Ammon's horn (tissue), 1 donor: Measurements from ENCODE around the gene URAD.
"Not testable (repeated sequence)": the region's sequence is repeated elsewhere in the genome, so short reads cannot be mapped to it uniquely, and the experiment has no call there.

Experiments used
- DNase-seq: peaks from one replicate; pipeline ENCODE4 v3.0.0-alpha.2; 2016; ENCODE audit warnings: low spot score

URAD gene

GRCh38 chr13:27969866-27970229 is 18.6 kb downstream of the URAD start:
- DNase-seq: no peak

GRCh38 chr13:27969082-27969865 is 19.2 kb downstream of the URAD start, which contains the start of gene CDX2:
CDX2 (minus strand) TSS chr13:27969315; CDS start chr13:27969006, 309 bp downstream.
- no peak for DNase-seq

GRCh38 chr13:27968316-27969081 is 20.0 kb downstream of the URAD start:
- no peak for DNase-seq

- DNase-seq: no peak
Observed at GRCh38 chr13:27967736-27968315, 20.7 kb downstream of the URAD start.

- DNase-seq: no peak
Observed at GRCh38 chr13:27967203-27967735, 21.2 kb downstream of the URAD start.

GRCh38 chr13:27966641-27967202 is 21.8 kb downstream of the URAD start:
- no peak for DNase-seq

GRCh38 chr13:27965740-27966640 is 22.5 kb downstream of the URAD start:
- DNase-seq: no peak

- DNase-seq: no peak
Observed at GRCh38 chr13:27965343-27965739, 23.2 kb downstream of the URAD start.

GRCh38 chr13:27964741-27965323 is 23.7 kb downstream of the URAD start:
- DNase-seq: no peak

- not testable (repeated sequence) for DNase-seq
Observed at GRCh38 chr13:27964206-27964605, 24.3 kb downstream of the URAD start.

GRCh38 chr13:27963491-27963890 is 25.0 kb downstream of the URAD start:
- DNase-seq: no peak

- DNase-seq: no peak
Observed at GRCh38 chr13:27962982-27963381, 25.5 kb downstream of the URAD start.

GRCh38 chr13:27962128-27962841 is 26.2 kb downstream of the URAD start:
- no peak for DNase-seq

GRCh38 chr13:27961227-27962085 is 27.0 kb downstream of the URAD start:
- DNase-seq: no peak

GRCh38 chr13:27960362-27961226 is 27.9 kb downstream of the URAD start:
- no peak for DNase-seq

GRCh38 chr13:27959976-27960361 is 28.5 kb downstream of the URAD start:
- no peak for DNase-seq

- no peak for DNase-seq
Observed at GRCh38 chr13:27956576-27957300, 31.8 kb downstream of the URAD start.
